ENCODE results near the gene ACLY. TPM values are rescaled to one million over a fixed set of nuclear protein-coding genes. Genes with fewer than 3 reads are reported as not detected.

ACLY gene

GRCh38 chr17:41822216-41823140 is 96.3 kb downstream of the ACLY start:
- peaks cover 8% of the 10 kb centered on the region for H3K4me1 ChIP-seq (ENCODE audit: control insufficient read depth, insufficient read depth, low read depth, low read length)
- no peak overlapping the region for H2AFZ ChIP-seq (ENCODE audit: low read depth, low read length)
- no peak overlapping the region for H3K4me2 ChIP-seq (ENCODE audit: low read length, poor library complexity, severe bottlenecking)
- no peak overlapping the region for H2AK5ac ChIP-seq (ENCODE audit: low read length, severe bottlenecking)
- H3K9me3 ChIP-seq (ENCODE audit: control insufficient read depth, low read length), result no peaks in the 10 kb centered on the region
- no peak overlapping the region for H2BK5ac ChIP-seq (ENCODE audit: low read depth, low read length, poor library complexity, severe bottlenecking)
- H3K18ac ChIP-seq (ENCODE audit: low read depth in 1 of 2, low read length in 2 of 2), result no peak overlapping the region
- H3K14ac ChIP-seq (ENCODE audit: low read length in 2 of 2), result no peak overlapping the region
- H3K9ac ChIP-seq (ENCODE audit: low read length), result no peak overlapping the region
- H3K4me3 ChIP-seq (ENCODE audit: insufficient read depth in 1 of 2, low read depth in 1 of 2, low read length in 2 of 2), result no peak overlapping the region
- H2BK12ac ChIP-seq (ENCODE audit: low read length in 2 of 2), result no peak overlapping the region
- H3K27ac ChIP-seq (ENCODE audit: low read length, poor library complexity, severe bottlenecking), result no peak overlapping the region
- no peak overlapping the region for H2BK120ac ChIP-seq (ENCODE audit: low read depth, low read length)
- H2BK15ac ChIP-seq (ENCODE audit: low read depth, poor library complexity, severe bottlenecking), result no peak overlapping the region
- no peak overlapping the region for H4K91ac ChIP-seq (ENCODE audit: low read length)
- H4K8ac ChIP-seq (ENCODE audit: low read length), result peak overlapping the region; percentile 22
- 96% methylated on average over 11 of the region's 12 CpGs for WGBS
- peaks cover 22% of the 10 kb centered on the region for H3K79me1 ChIP-seq (replicated peaks; ENCODE audit: low read length, poor library complexity, severe bottlenecking)
- no peaks in the 10 kb centered on the region for H3K27me3 ChIP-seq (ENCODE audit: control insufficient read depth in 1 of 2, insufficient read depth in 1 of 2, low read length in 2 of 2)
- H3K36me3 ChIP-seq (ENCODE audit: control insufficient read depth in 1 of 2, insufficient read depth in 2 of 2, low read depth in 1 of 2, low read length in 2 of 2), result peaks cover 48 to 78% of the 10 kb centered on the region in 2 experiments
- H3K4ac ChIP-seq (ENCODE audit: low read depth in 1 of 2, low read length in 2 of 2), result no peak overlapping the region
- no peak for DNase-seq
- H3K23ac ChIP-seq (ENCODE audit: low read length in 2 of 2), result no peak overlapping the region

- Histone ChIP-seq H2BK5ac (ENCODE audit: low read depth, low read length, poor library complexity, severe bottlenecking) (no peak overlapping the region), H3K18ac (ENCODE audit: low read depth in 1 of 2, low read length in 2 of 2) (no peak overlapping the region), H2BK120ac (ENCODE audit: low read depth, low read length) (no peak overlapping the region), H4K8ac (ENCODE audit: low read length) (no peak overlapping the region), H3K36me3 (ENCODE audit: control insufficient read depth in 1 of 2, insufficient read depth in 2 of 2, low read depth in 1 of 2, low read length in 2 of 2) (peaks cover 51 to 80% of the 10 kb centered on the region in 2 experiments), H2BK15ac (ENCODE audit: low read depth, poor library complexity, severe bottlenecking) (no peak overlapping the region), H3K4me3 (ENCODE audit: insufficient read depth in 1 of 2, low read depth in 1 of 2, low read length in 2 of 2) (no peak overlapping the region), H2BK12ac (ENCODE audit: low read length in 2 of 2) (no peak overlapping the region), H3K9me3 (ENCODE audit: control insufficient read depth, low read length) (no peaks in the 10 kb centered on the region), H3K4me2 (ENCODE audit: low read length, poor library complexity, severe bottlenecking) (no peak overlapping the region), H3K23ac (ENCODE audit: low read length in 2 of 2) (no peak overlapping the region), H3K4ac (ENCODE audit: low read depth in 1 of 2, low read length in 2 of 2) (no peak overlapping the region), H3K9ac (ENCODE audit: low read length) (no peak overlapping the region), H3K4me1 (ENCODE audit: control insufficient read depth, insufficient read depth, low read depth, low read length) (peaks cover 12% of the 10 kb centered on the region), H3K27me3 (ENCODE audit: control insufficient read depth in 1 of 2, insufficient read depth in 1 of 2, low read length in 2 of 2) (no peaks in the 10 kb centered on the region), H3K79me1 (replicated peaks; ENCODE audit: low read length, poor library complexity, severe bottlenecking) (peaks cover 27% of the 10 kb centered on the region), H3K14ac (ENCODE audit: low read length in 2 of 2) (no peak overlapping the region), H4K91ac (ENCODE audit: low read length) (no peak overlapping the region), H2AFZ (ENCODE audit: low read depth, low read length) (no peak overlapping the region), H2AK5ac (ENCODE audit: low read length, severe bottlenecking) (no peak overlapping the region), H3K27ac (ENCODE audit: low read length, poor library complexity, severe bottlenecking) (no peak overlapping the region)
- DNase-seq, result no peak
- 97% methylated on average over 14 of the region's 14 CpGs for WGBS
These were observed 97.0 kb downstream of the ACLY start for GRCh38 chr17:41821776-41822175.

DNA sequence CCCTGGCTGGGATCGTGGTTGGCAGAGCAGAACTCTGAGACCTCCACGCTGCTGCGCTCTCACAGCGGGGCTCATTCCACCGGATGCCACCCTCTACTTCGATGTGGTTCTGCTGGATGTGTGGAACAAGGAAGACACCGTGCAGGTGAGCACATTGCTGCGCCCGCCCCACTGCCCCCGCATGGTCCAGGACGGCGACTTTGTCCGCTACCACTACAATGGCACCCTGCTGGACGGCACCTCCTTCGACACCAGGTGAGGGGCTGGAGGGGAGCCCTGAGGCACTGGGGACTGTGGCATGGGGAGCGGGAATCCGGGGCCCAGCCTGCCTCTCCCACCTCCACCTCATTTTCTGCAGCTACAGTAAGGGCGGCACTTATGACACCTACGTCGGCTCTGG is 100.7 kb downstream of the ACLY start:
- Histone ChIP-seq H3K9ac (ENCODE audit: low read length) (no peak overlapping the region), H3K4ac (ENCODE audit: low read depth in 1 of 2, low read length in 2 of 2) (no peak overlapping the region), H3K14ac (ENCODE audit: low read length in 2 of 2) (no peak overlapping the region), H2BK15ac (ENCODE audit: low read depth, poor library complexity, severe bottlenecking) (no peak overlapping the region), H3K4me2 (ENCODE audit: low read length, poor library complexity, severe bottlenecking) (no peak overlapping the region), H2BK5ac (ENCODE audit: low read depth, low read length, poor library complexity, severe bottlenecking) (no peak overlapping the region), H2BK12ac (ENCODE audit: low read length in 2 of 2) (no peak overlapping the region), H3K4me1 (ENCODE audit: control insufficient read depth, insufficient read depth, low read depth, low read length) (peaks cover 23% of the 10 kb centered on the region), H3K79me1 (replicated peaks; ENCODE audit: low read length, poor library complexity, severe bottlenecking) (peaks cover 28% of the 10 kb centered on the region), H4K8ac (ENCODE audit: low read length) (no peak overlapping the region), H2AK5ac (ENCODE audit: low read length, severe bottlenecking) (no peak overlapping the region), H3K18ac (ENCODE audit: low read depth in 1 of 2, low read length in 2 of 2) (no peak overlapping the region), H3K9me3 (ENCODE audit: control insufficient read depth, low read length) (no peaks in the 10 kb centered on the region), H3K23ac (ENCODE audit: low read length in 2 of 2) (no peak overlapping the region), H3K4me3 (ENCODE audit: insufficient read depth in 1 of 2, low read depth in 1 of 2, low read length in 2 of 2) (no peak overlapping the region), H3K27ac (ENCODE audit: low read length, poor library complexity, severe bottlenecking) (no peak overlapping the region), H4K91ac (ENCODE audit: low read length) (no peak overlapping the region), H3K27me3 (ENCODE audit: control insufficient read depth in 1 of 2, insufficient read depth in 1 of 2, low read length in 2 of 2) (no peaks in the 10 kb centered on the region), H2BK120ac (ENCODE audit: low read depth, low read length) (no peak overlapping the region), H2AFZ (ENCODE audit: low read depth, low read length) (no peak overlapping the region), H3K36me3 (ENCODE audit: control insufficient read depth in 1 of 2, insufficient read depth in 2 of 2, low read depth in 1 of 2, low read length in 2 of 2) (peaks cover 47 to 59% of the 10 kb centered on the region in 2 experiments)
- WGBS, result 96% methylated on average over 20 of the region's 20 CpGs
- DNase-seq, result no peak

Small RNA genes lying within 50 kb of the gene (small RNA-seq; reads per million reads assigned to genes)
- not detected for gene AC125257.2 (ENCODE audit: low read depth)
